ENCODE results near the gene BAIAP2L1. TPM values are rescaled to one million over a fixed set of nuclear protein-coding genes. Genes with fewer than 3 reads are reported as not detected.

Gene BAIAP2L1
- total RNA-seq, 1 donor from 2014 or later: 10.9 TPM

DNA sequence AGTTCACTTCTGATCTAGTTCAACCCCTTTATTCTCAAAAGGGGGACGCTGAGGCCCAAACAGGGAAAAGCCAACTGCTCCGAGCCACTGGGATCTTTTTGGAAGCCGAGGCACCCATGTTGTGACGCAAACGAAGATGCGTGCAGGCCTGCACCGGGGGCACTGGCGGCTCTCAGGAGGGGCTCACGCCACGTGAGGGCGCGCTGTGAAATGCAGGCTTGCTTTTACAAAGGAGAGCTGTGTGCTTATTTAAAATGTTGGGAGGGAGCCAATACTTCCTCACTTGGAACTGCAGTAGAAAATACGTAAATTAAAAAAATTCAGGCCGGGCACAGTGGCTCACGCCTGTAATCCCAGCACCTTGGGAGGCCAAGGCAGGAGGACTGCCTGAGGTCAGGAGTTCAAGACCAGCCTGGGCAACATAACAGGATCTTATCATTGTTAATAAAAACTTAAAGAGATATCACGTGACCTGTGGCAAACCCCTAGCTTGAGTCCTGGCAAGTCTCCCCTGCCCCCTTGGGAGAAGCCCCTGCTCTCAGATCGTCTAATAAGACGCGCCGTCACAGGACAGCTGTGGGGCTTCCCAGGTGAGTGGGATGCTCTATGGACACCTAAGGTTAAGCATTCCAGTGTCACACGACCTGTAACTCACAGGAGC, 103.1 kb downstream of the BAIAP2L1 start:
- DNase-seq (ENCODE audit: extremely low spot score, unreplicated experiment): no peak
- TF ChIP-seq, protein P1, sequence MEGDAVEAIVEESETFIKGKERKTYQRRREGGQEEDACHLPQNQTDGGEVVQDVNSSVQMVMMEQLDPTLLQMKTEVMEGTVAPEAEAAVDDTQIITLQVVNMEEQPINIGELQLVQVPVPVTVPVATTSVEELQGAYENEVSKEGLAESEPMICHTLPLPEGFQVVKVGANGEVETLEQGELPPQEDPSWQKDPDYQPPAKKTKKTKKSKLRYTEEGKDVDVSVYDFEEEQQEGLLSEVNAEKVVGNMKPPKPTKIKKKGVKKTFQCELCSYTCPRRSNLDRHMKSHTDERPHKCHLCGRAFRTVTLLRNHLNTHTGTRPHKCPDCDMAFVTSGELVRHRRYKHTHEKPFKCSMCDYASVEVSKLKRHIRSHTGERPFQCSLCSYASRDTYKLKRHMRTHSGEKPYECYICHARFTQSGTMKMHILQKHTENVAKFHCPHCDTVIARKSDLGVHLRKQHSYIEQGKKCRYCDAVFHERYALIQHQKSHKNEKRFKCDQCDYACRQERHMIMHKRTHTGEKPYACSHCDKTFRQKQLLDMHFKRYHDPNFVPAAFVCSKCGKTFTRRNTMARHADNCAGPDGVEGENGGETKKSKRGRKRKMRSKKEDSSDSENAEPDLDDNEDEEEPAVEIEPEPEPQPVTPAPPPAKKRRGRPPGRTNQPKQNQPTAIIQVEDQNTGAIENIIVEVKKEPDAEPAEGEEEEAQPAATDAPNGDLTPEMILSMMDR (IDR thresholded peaks at IDR 0.05): no peak
- Mint-ChIP-seq H3K27me3 (ENCODE audit: unreplicated experiment) (no peaks in the 10 kb centered on the region), H3K4me3 (ENCODE audit: unreplicated experiment) (no peak overlapping the region), H3K4me1 (ENCODE audit: unreplicated experiment) (peaks cover 17% of the 10 kb centered on the region), H3K9me3 (ENCODE audit: unreplicated experiment) (no peaks in the 10 kb centered on the region), H3K36me3 (ENCODE audit: unreplicated experiment) (peaks cover 27% of the 10 kb centered on the region), H3K27ac (ENCODE audit: unreplicated experiment) (no peak overlapping the region)

DNA sequence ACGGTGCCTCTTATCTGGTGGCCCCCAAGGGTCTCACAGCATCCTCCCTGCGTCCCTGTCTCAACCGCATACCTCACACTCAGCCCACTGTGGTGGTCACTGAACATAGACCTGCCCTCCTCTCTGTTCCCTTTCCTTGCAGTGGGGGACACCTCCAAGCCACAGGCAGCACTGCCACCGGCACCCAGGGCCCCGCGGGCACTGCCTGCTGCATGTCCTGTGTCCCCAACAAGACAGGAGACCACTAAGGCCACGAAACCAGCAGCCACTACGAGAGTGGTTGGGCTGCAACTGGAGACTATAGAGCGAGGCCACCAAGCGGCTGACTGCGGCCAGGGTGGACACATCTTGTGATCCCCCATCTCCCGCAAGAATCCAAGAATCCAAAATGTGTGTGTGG, 104.1 kb downstream of the BAIAP2L1 start:
- H3K27me3 Mint-ChIP-seq (ENCODE audit: unreplicated experiment): no peaks in the 10 kb centered on the region

DNA sequence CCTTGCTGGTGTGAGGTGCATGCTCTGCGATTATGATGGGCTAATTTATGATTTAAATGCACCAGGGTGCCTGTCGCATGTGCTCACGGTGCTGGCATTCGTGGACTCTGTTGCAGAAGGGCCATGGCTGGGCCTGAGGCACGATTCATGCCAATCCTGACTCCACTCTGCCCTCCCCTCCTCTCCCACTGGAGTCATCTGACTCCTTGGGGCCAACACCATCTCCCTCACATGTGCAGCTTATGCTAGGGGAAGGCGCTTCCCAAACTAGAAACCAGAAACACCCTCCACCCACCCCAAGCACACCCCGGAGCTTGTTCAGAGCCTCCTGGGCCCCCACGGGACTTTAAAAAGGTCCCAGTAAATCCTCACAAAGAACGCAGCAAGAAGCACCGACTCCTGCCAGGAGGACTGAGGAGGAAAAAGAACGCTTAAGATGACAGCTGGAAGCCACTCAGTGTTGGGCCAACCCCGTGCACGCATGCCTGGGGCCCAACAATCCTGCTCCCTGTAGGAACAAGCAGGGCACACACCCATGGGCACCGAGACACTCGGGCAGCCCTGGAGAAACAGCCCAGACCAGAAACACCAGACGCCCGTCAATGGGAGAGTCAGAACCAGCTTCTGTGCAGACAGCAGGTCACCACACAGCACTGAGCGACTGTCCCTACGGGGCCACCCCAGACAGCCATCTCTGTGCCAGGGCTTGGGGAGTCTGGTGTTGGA, 105.3 kb downstream of the BAIAP2L1 start:
- peak overlapping the region; percentile 41 for H3K27ac Mint-ChIP-seq (ENCODE audit: unreplicated experiment)
- TF ChIP-seq, protein P1 (IDR thresholded peaks at IDR 0.05): no peak
- peaks cover 19% of the 10 kb centered on the region for H3K4me1 Mint-ChIP-seq (ENCODE audit: unreplicated experiment)
- no peaks in the 10 kb centered on the region for H3K9me3 Mint-ChIP-seq (ENCODE audit: unreplicated experiment)
- no peaks in the 10 kb centered on the region for H3K27me3 Mint-ChIP-seq (ENCODE audit: unreplicated experiment)
- H3K36me3 Mint-ChIP-seq (ENCODE audit: unreplicated experiment): peaks cover 20% of the 10 kb centered on the region
- DNase-seq (ENCODE audit: extremely low spot score, unreplicated experiment): no peak
- no peak overlapping the region for H3K4me3 Mint-ChIP-seq (ENCODE audit: unreplicated experiment)

More for the DNA sequence above, 104.1 kb downstream of the BAIAP2L1 start:
- H3K27ac Mint-ChIP-seq (ENCODE audit: unreplicated experiment): peak overlapping the region; percentile 44
- H3K9me3 Mint-ChIP-seq (ENCODE audit: unreplicated experiment): no peaks in the 10 kb centered on the region
- TF ChIP-seq, protein P1 (IDR thresholded peaks at IDR 0.05): no peak
- H3K36me3 Mint-ChIP-seq (ENCODE audit: unreplicated experiment): peaks cover 23% of the 10 kb centered on the region
- H3K4me1 Mint-ChIP-seq (ENCODE audit: unreplicated experiment): peaks cover 17% of the 10 kb centered on the region
- no peak for DNase-seq (ENCODE audit: extremely low spot score, unreplicated experiment)
- H3K4me3 Mint-ChIP-seq (ENCODE audit: unreplicated experiment): no peak overlapping the region

DNA sequence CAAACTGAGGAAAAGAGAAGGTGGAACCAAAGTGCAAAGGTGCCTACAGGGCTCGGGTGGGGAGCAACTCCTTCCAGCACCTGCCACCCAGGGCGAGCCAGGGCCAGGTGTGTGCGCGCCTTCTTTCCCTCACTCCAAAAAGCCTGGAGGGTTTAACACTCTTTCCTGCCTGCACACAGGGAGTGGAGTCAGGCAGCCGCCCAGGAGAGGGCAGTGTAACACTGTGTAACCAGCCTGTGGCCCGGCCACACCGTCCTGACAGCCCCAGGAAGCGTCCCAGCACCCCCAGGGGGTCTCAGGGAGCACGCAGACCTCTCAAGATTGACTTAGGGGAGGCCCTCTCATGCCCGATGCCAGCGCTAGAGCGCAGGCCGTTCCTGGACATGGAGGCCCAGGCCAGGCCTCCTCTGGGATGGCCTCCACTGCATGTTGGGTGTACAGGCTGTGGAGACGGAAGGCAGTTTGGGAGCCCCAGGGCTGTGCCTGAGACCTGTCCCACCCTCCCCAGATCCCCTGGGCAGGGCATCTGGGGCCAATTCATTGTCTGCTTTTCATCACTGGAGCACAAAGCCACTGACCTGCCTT, 106.0 kb downstream of the BAIAP2L1 start:
- no peak for DNase-seq (ENCODE audit: extremely low spot score, unreplicated experiment)
- peak overlapping the region; percentile 41 for H3K27ac Mint-ChIP-seq (ENCODE audit: unreplicated experiment)
- H3K36me3 Mint-ChIP-seq (ENCODE audit: unreplicated experiment): peaks cover 20% of the 10 kb centered on the region
- no peaks in the 10 kb centered on the region for H3K9me3 Mint-ChIP-seq (ENCODE audit: unreplicated experiment)
- TF ChIP-seq, protein P1 (IDR thresholded peaks at IDR 0.05): peak; percentile 80
- H3K4me1 Mint-ChIP-seq (ENCODE audit: unreplicated experiment): peaks cover 19% of the 10 kb centered on the region
- H3K27me3 Mint-ChIP-seq (ENCODE audit: unreplicated experiment): no peaks in the 10 kb centered on the region
- H3K4me3 Mint-ChIP-seq (ENCODE audit: unreplicated experiment): no peak overlapping the region

DNA sequence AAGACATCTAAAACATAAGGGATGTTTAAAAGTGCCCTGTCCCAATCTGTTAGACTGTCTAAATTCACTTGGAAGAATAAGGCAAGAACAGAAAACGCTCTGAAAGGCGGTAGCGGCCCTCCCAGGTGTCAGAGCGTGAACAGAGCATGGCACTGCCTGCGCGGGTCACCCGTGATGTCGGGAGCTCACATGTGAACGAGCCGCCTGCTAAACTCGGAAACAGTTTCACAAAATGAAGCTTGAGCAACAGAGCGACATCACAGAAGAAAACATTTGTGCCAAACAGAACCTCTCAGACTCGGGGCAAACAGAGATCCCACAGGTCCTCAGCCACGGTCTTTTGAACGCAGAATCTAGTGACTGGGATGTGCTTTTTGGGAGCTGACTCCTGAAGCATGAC, 106.6 kb downstream of the BAIAP2L1 start:
- Mint-ChIP-seq H3K4me3 (ENCODE audit: unreplicated experiment) (no peak overlapping the region), H3K9me3 (ENCODE audit: unreplicated experiment) (no peaks in the 10 kb centered on the region), H3K4me1 (ENCODE audit: unreplicated experiment) (peaks cover 19% of the 10 kb centered on the region), H3K27ac (ENCODE audit: unreplicated experiment) (peak overlapping the region; percentile 27), H3K27me3 (ENCODE audit: unreplicated experiment) (no peaks in the 10 kb centered on the region), H3K36me3 (ENCODE audit: unreplicated experiment) (peaks cover 20% of the 10 kb centered on the region)
- no peak for DNase-seq (ENCODE audit: extremely low spot score, unreplicated experiment)
- TF ChIP-seq, protein P1 (IDR thresholded peaks at IDR 0.05): no peak
